Immature natural killer cell (primary cell): Measurements from ENCODE around the gene MPHOSPH9. TPM values are rescaled to one million over a fixed set of nuclear protein-coding genes. Genes with fewer than 3 reads are reported as not detected.
A peak's percentile ranks its signal among the peaks of the same experiment; 100 is the strongest.
"Not testable (repeated sequence)": the region's sequence is repeated elsewhere in the genome, so short reads cannot be mapped to it uniquely, and the experiment has no call there.

Source experiments
- DNase-seq, 3 donors: peaks; one replicate each; pipeline ENCODE4 v3.0.0; 2022; ENCODE audit warnings: mixed read lengths in 1 of 3
- H3K27ac Mint-ChIP-seq, 6 donors: one replicate each; pipeline ENCODE4 v1.8.0; 2020; ENCODE audit warnings: mixed read lengths in 6 of 6, mild to moderate bottlenecking in 5 of 6, inconsistent platforms in 4 of 6, moderate library complexity in 3 of 6
- H3K27me3 Mint-ChIP-seq, 3 donors: one replicate each; pipeline ENCODE4 v1.8.0; 2020 to 2021; ENCODE audit warnings: low read depth in 3 of 3, mild to moderate bottlenecking in 3 of 3, mixed read lengths in 3 of 3, moderate library complexity in 3 of 3, inconsistent platforms in 1 of 3
- H3K36me3 Mint-ChIP-seq, 3 donors: one replicate each; pipeline ENCODE4 v1.8.0; 2020; ENCODE audit warnings: mixed read lengths in 3 of 3, inconsistent platforms in 2 of 3, mild to moderate bottlenecking in 2 of 3
- H3K4me1 Mint-ChIP-seq, 2 donors: one replicate each; pipeline ENCODE4 v1.8.0; 2020; ENCODE audit warnings: inconsistent platforms in 2 of 2, mild to moderate bottlenecking in 2 of 2, mixed read lengths in 2 of 2, moderate library complexity in 1 of 2
- H3K4me3 Mint-ChIP-seq, 5 donors: one replicate each; pipeline ENCODE4 v1.8.0; 2020; ENCODE audit warnings: mild to moderate bottlenecking in 5 of 5, mixed read lengths in 5 of 5, inconsistent platforms in 3 of 5, moderate library complexity in 3 of 5
- H3K9me3 Mint-ChIP-seq, 6 donors: one replicate each; pipeline ENCODE4 v1.8.0; 2020; ENCODE audit warnings: mild to moderate bottlenecking in 6 of 6, mixed read lengths in 6 of 6, inconsistent platforms in 4 of 6, moderate library complexity in 3 of 6
- polyA plus RNA-seq, 3 donors: library from polyadenylated mRNA; unstranded; fragments of 300-500 nt; fragmentation: Illumina TruSeq; gene quantifications; one replicate each; pipeline ENCODE4 v1.2.3, GENCODE V29; 2021

The MPHOSPH9 gene
- polyA plus RNA-seq, 3 donors from 2014 or later: 18.8 to 44.8 (median 43.9) TPM

- H3K4me1 Mint-ChIP-seq: peaks cover 62 to 70% of the 10 kb centered on the region in 2 donors
These were observed 3.9 kb downstream of the MPHOSPH9 start for GRCh38 chr12:123229051-123229450.

GRCh38 chr12:123227581-123228258 is 5.2 kb downstream of the MPHOSPH9 start:
- no peaks in the 10 kb centered on the region for H3K36me3 Mint-ChIP-seq
- H3K27me3 Mint-ChIP-seq: peaks cover 1 to 6% (median 5%) of the 10 kb centered on the region in 3 donors
- peaks cover 57 to 69% of the 10 kb centered on the region in 2 donors for H3K4me1 Mint-ChIP-seq
- no peak for DNase-seq
- peak overlapping the region; percentile 7 to 77 (median 45) for H3K4me3 Mint-ChIP-seq
- no peaks in the 10 kb centered on the region for H3K9me3 Mint-ChIP-seq
- H3K27ac Mint-ChIP-seq: peak overlapping the region; percentile 32 to 83 (median 82)

More at GRCh38 chr12:123229051-123229450, 3.9 kb downstream of the MPHOSPH9 start:
- H3K4me3 Mint-ChIP-seq: peak overlapping the region; percentile 74 to 82 (median 77)
- DNase-seq: no peak
- no peaks in the 10 kb centered on the region for H3K9me3 Mint-ChIP-seq
- H3K27me3 Mint-ChIP-seq: peaks cover 8 to 15% (median 14%) of the 10 kb centered on the region in 3 donors
- H3K36me3 Mint-ChIP-seq: no peaks in the 10 kb centered on the region
- H3K27ac Mint-ChIP-seq: peak overlapping the region; percentile 76 to 92 (median 90)

GRCh38 chr12:123225443-123225842 is 7.5 kb downstream of the MPHOSPH9 start:
- peaks cover 43 to 54% of the 10 kb centered on the region in 2 donors for H3K4me1 Mint-ChIP-seq
- H3K9me3 Mint-ChIP-seq: no peaks in the 10 kb centered on the region
- peaks cover 6 to 9% (median 9%) of the 10 kb centered on the region in 3 donors for H3K36me3 Mint-ChIP-seq
- H3K27ac Mint-ChIP-seq: peak overlapping the region in 2 of 6 donors; percentile 37 to 56
- H3K27me3 Mint-ChIP-seq: peaks cover 0 to 2% (median 0%) of the 10 kb centered on the region in 3 donors
- DNase-seq: no peak
- H3K4me3 Mint-ChIP-seq: no peak overlapping the region

- Mint-ChIP-seq H3K27ac (peak overlapping the region; percentile 92 to 99 (median 96)), H3K4me1 (peaks cover 22 to 32% of the 10 kb centered on the region in 2 donors), H3K36me3 (peaks cover 6 to 17% (median 9%) of the 10 kb centered on the region in 3 donors), H3K27me3 (peaks cover 0 to 3% (median 0%) of the 10 kb centered on the region in 3 donors), H3K9me3 (no peaks in the 10 kb centered on the region), H3K4me3 (peak overlapping the region; percentile 83 to 92 (median 89))
- peak; percentile 58 to 66 (median 64) for DNase-seq
These were observed 9.7 kb downstream of the MPHOSPH9 start for GRCh38 chr12:123223241-123223668.

GRCh38 chr12:123207815-123208214 is 25.1 kb downstream of the MPHOSPH9 start:
- not testable (repeated sequence) for H3K27me3 Mint-ChIP-seq, H3K4me3 Mint-ChIP-seq, H3K4me1 Mint-ChIP-seq, DNase-seq, H3K9me3 Mint-ChIP-seq, H3K27ac Mint-ChIP-seq
- H3K36me3 Mint-ChIP-seq: peaks cover 20 to 44% (median 20%) of the 10 kb centered on the region in 3 donors

- not testable (repeated sequence) for H3K4me1 Mint-ChIP-seq, H3K27ac Mint-ChIP-seq
- H3K36me3 Mint-ChIP-seq: peaks cover 15 to 45% (median 19%) of the 10 kb centered on the region in 3 donors
These were observed 26.1 kb downstream of the MPHOSPH9 start for GRCh38 chr12:123206794-123207193.

DNA sequence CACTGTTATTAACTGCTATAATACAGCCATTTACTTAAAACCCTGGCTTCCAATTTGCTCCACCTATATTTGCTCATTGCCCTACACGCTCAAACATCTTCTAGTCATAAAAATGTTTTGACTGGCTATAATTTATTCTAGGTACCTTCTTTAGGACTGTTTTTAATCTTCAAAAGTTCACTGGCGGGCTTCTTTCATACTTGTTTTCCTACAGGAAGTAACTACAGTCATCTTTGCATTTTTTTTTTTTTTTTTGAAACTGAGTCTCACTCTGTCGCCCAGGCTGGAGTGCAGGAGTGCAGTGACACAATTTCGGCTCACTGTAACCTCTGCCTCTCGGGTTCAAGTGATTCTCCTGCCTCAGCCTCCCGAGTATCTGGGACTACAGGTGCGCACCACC is 32.5 kb downstream of the MPHOSPH9 start:
- DNase-seq: no peak
- Mint-ChIP-seq H3K27ac (peak overlapping the region in 2 of 6 donors; percentile 54 to 59), H3K27me3 (no peaks in the 10 kb centered on the region), H3K36me3 (peaks cover 12 to 43% (median 18%) of the 10 kb centered on the region in 3 donors), H3K4me1 (no peaks in the 10 kb centered on the region), H3K4me3 (no peak overlapping the region), H3K9me3 (no peaks in the 10 kb centered on the region)

More at GRCh38 chr12:123206794-123207193, 26.1 kb downstream of the MPHOSPH9 start:
- not testable (repeated sequence) for DNase-seq, H3K4me3 Mint-ChIP-seq, H3K27me3 Mint-ChIP-seq, H3K9me3 Mint-ChIP-seq

- no peak for DNase-seq
- Mint-ChIP-seq H3K9me3 (no peaks in the 10 kb centered on the region), H3K27ac (peak overlapping the region in 2 of 6 donors; percentile 24 to 34), H3K27me3 (no peaks in the 10 kb centered on the region), H3K4me3 (no peak overlapping the region), H3K36me3 (peaks cover 13 to 43% (median 18%) of the 10 kb centered on the region in 3 donors), H3K4me1 (no peaks in the 10 kb centered on the region)
These were observed 33.0 kb downstream of the MPHOSPH9 start for GRCh38 chr12:123199936-123200335.

DNA sequence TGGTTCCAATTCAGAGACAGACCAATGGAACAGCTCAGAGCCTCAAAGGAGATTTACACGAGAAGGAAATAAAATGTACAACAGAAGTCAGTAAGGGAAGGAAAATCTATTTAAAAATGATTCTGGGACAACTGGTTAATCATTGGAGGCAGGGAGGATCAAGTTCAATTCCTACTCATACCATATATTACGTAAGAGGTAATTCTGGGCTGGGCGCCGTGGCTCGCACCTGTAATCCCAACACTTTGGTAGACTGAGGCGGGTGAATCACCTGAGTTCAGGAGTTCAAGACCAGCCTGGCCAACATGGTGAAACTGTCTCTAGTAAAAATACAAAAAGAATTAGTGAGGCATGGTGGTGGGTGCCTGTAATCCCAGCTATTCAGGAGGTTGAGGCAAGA is 45.3 kb downstream of the MPHOSPH9 start:
- peak overlapping the region in 1 of 6 donors; percentile 4 for H3K27ac Mint-ChIP-seq
- no peaks in the 10 kb centered on the region for H3K9me3 Mint-ChIP-seq
- no peak for DNase-seq
- H3K4me1 Mint-ChIP-seq: no peaks in the 10 kb centered on the region
- no peak overlapping the region for H3K4me3 Mint-ChIP-seq
- H3K36me3 Mint-ChIP-seq: peaks cover 4 to 32% (median 24%) of the 10 kb centered on the region in 3 donors
- peaks cover 0 to 2% (median 0%) of the 10 kb centered on the region in 3 donors for H3K27me3 Mint-ChIP-seq

DNA sequence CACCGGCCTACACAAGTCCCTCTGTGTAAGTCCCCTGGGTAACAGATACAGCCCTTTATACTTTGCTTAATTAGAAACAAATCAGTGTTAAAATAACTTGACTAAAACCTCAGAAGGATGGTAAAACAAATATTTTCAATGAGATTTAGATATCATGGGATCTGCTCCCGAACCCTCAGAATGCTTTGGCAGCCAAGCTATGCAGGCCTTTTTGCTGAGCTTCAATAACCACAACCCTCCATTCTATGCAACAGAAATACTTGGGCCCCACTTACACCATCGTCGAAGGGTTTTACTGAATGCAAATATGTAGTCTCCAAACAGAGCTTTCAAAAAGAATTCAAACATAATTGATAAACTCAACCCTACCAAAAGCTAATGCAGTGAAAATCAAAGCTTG is 52.8 kb downstream of the MPHOSPH9 start:
- Mint-ChIP-seq H3K27ac (peak overlapping the region in 2 of 6 donors; percentile 12 to 25), H3K9me3 (no peaks in the 10 kb centered on the region), H3K36me3 (peaks cover 9 to 33% (median 13%) of the 10 kb centered on the region in 3 donors), H3K4me3 (no peak overlapping the region), H3K27me3 (peaks cover 0 to 2% (median 0%) of the 10 kb centered on the region in 3 donors), H3K4me1 (no peaks in the 10 kb centered on the region)
- DNase-seq: no peak

DNA sequence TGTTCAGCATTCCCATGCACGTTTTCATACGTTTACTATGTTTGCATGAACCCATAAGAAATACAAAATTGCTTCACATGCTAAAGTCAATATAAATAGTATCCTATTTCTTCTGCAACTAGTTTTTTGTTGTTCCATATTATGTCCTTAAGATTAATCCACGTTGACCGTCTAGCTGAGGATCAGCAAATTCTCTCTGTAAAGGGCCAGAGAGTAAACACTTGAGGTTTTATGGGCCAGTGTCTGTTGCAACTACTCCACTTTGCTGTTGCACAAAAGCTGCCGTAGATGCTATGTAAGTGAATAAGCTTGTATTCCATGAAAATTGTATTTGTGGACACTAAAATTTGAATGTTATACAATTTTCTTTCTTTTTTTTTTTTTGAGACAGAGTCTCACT is 61.0 kb downstream of the MPHOSPH9 start:
- Mint-ChIP-seq H3K36me3 (peaks cover 5 to 28% (median 19%) of the 10 kb centered on the region in 3 donors), H3K4me3 (no peak overlapping the region), H3K27ac (no peak overlapping the region), H3K27me3 (peaks cover 0 to 5% (median 2%) of the 10 kb centered on the region in 3 donors), H3K9me3 (no peaks in the 10 kb centered on the region), H3K4me1 (no peaks in the 10 kb centered on the region)
- no peak for DNase-seq

DNA sequence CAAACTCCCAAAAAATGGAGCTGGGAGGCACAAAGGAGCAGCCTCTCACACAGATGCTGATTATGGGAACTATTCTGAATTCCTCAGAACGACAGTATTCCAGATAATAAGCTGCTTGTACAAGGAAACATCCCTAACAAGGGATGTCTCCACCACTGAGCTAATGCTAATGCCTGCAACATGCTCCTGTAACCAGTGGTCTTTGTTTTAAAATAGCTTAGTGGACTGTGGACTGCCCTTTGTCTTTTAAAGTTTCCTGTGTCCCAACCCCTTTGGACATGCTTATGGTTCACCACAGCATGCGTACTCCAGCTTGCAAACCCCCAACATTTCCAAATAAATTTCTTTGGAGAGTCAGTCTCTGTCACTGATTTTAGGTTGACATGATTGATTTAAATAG is 65.6 kb downstream of the MPHOSPH9 start:
- DNase-seq: no peak
- Mint-ChIP-seq H3K27ac (peak overlapping the region in 1 of 6 donors; percentile 15), H3K4me3 (no peak overlapping the region), H3K36me3 (peaks cover 9 to 36% (median 20%) of the 10 kb centered on the region in 3 donors), H3K4me1 (no peaks in the 10 kb centered on the region), H3K9me3 (no peaks in the 10 kb centered on the region), H3K27me3 (peaks cover 0 to 2% (median 0%) of the 10 kb centered on the region in 3 donors)

DNA sequence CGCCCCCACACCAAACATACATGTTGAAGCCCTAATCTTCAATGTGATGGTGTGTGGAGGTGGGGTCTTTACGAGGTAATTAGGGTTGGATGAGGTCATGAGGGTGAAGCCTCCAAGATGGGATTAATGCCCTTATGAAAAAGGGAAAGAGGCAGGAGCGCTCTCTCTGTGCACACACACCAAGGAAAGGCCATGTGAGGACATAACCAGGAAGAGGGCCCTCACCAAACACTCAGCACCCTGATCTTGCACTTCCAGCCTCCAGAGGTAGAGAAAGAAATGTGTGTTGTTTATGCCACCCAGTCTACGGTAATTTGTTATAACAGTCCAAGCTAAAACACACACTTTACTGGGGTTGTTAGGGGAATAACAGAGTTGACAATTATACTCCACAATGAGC is 67.4 kb downstream of the MPHOSPH9 start:
- peak overlapping the region in 1 of 6 donors; percentile 75 for H3K27ac Mint-ChIP-seq
- peaks cover 16 to 39% (median 17%) of the 10 kb centered on the region in 3 donors for H3K36me3 Mint-ChIP-seq
- no peaks in the 10 kb centered on the region for H3K4me1 Mint-ChIP-seq

DNA sequence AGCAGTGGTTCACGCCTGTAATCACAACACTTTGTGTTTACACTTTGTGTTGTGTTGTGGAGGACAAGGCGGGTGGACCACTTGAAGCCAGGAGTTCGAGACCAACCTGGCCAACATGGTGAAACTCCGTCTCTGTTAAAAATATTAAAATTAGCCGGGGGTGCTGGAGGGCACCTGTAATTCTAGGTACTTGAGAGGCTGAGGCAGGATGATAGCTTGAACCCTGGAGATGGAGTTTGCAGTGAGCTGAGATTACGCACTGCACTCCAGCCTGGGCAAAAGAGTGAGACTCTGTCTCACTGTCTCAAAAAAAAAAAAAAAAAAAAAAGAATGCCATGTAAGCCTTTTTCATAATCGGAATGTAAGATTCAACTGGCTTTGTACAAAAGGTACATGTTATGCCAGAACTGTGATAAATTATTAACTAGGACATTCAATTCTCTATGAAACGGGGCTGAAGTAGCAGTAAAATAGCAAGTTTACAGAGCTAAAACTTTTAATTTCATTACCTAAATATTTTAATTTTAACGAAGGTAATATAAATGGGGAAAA is 68.2 kb downstream of the MPHOSPH9 start:
- H3K9me3 Mint-ChIP-seq: no peaks in the 10 kb centered on the region
- no peak overlapping the region for H3K27ac Mint-ChIP-seq
- peaks cover 17 to 38% (median 17%) of the 10 kb centered on the region in 3 donors for H3K36me3 Mint-ChIP-seq
- H3K27me3 Mint-ChIP-seq: peaks cover 0 to 2% (median 0%) of the 10 kb centered on the region in 3 donors
- no peaks in the 10 kb centered on the region for H3K4me1 Mint-ChIP-seq
- DNase-seq: no peak
- H3K4me3 Mint-ChIP-seq: no peak overlapping the region

More for the DNA sequence above, 67.4 kb downstream of the MPHOSPH9 start:
- Mint-ChIP-seq H3K9me3 (no peaks in the 10 kb centered on the region), H3K27me3 (peaks cover 0 to 2% (median 0%) of the 10 kb centered on the region in 3 donors), H3K4me3 (no peak overlapping the region)
- no peak for DNase-seq
